ENCODE data around the gene ATP5MC3.

ATP5MC3 gene

GRCh38 chr2:175203621-175204496 lies 22.3 kb upstream of the ATP5MC3 start:
- H3K4me2 ChIP-seq = no peak overlapping the region

GRCh38 chr2:175195012-175195411 lies 13.5 kb upstream of the ATP5MC3 start:
- Histone ChIP-seq H3K4me1 (no peaks in the 10 kb centered on the region), H3K27me3 (no peaks in the 10 kb centered on the region), H3K4me2 (no peak overlapping the region), H3K4me3 (no peak overlapping the region), H3K27ac (no peak overlapping the region), H3K9me3 (replicated peaks in 1 of 11) (peaks cover 0 to 24% (median 9%) of the 10 kb centered on the region in 11 experiments; a peak in 15 of 22 replicates), H4K20me1 (no peaks in the 10 kb centered on the region), H3K36me3 (no peaks in the 10 kb centered on the region), H3K9ac (no peak overlapping the region)
- no peak for TF ChIP-seq Cebpa-rat (IDR thresholded peaks at IDR 0.05)

More at GRCh38 chr2:175203621-175204496, 22.3 kb upstream of the ATP5MC3 start:
- Histone ChIP-seq H3K4me1 (no peaks in the 10 kb centered on the region), H3K4me3 (no peak overlapping the region), H3K27me3 (no peaks in the 10 kb centered on the region), H3K36me3 (no peaks in the 10 kb centered on the region), H3K9ac (no peak overlapping the region), H4K20me1 (no peaks in the 10 kb centered on the region), H3K27ac (no peak overlapping the region), H3K9me3 (replicated peaks in 1 of 11) (0 out of 22 replicates have a peak, but pooled peaks cover 0 to 6% (median 0%) of the 10 kb centered on the region in 11 experiments)
- TF ChIP-seq Cebpa-rat (IDR thresholded peaks at IDR 0.05) = no peak

DNA sequence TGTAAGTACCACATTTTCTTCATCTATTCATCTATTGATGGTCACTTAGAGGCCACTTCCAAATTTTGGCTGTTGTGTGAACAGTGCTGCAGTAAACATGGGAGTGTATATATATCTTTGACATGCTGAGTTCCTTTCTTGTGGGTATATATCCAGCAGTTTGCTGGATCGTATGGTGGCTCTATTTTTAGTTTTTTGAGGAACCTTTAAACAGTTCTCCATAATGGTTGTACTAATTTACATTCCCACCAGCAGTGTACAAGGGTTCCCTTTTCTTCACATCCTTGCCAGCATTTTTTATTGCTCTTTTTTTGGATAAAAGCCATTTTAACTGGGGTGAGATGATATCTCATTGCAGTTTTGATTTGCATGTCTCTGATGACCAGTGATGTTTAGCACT lies 7.3 kb upstream of the ATP5MC3 start:
- Histone ChIP-seq H4K20me1 (no peaks in the 10 kb centered on the region), H3K27me3 (no peaks in the 10 kb centered on the region), H3K4me1 (peaks cover 0 to 14% (median 0%) of the 10 kb centered on the region in 10 experiments; a peak in 4 of 20 replicates), H3K9me3 (replicated peaks in 1 of 11) (peaks cover 0 to 20% (median 9%) of the 10 kb centered on the region in 11 experiments; a peak in 15 of 22 replicates), H3K36me3 (no peaks in the 10 kb centered on the region), H3K4me3 (no peak overlapping the region), H3K27ac (no peak overlapping the region), H3K9ac (no peak overlapping the region), H3K4me2 (peak overlapping the region in 3 of 11 experiments; percentile 30 to 67 (median 54); a peak in 5 of 22 replicates)
- TF ChIP-seq Cebpa-rat (IDR thresholded peaks at IDR 0.05) = no peak

DNA sequence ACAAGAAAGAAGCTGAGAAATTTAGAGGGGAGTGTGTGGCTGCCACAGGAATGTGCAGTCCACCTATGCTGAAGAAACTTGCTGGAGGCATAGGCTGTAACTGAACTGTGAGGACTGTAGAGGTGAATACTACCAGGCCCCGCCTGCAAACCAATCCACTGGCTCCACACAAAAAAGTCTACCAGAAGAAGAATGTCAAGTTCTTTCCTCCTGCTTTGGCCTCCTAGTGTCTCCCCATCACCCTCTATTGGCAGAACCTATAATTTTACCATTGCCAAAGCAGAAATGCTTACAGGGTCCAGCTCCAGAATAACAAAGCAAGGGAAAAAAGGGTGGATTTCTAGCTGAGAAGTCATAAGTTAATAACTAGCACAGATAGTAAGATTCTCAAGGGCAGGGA lies 5.9 kb upstream of the ATP5MC3 start:
- Histone ChIP-seq H3K4me3 (no peak overlapping the region), H3K9ac (no peak overlapping the region), H3K27ac (no peak overlapping the region)

GRCh38 chr2:175183674-175184073 lies 2.2 kb upstream of the ATP5MC3 start:
- H3K9ac ChIP-seq = no peak overlapping the region
- no peak overlapping the region for H3K27ac ChIP-seq
- H3K27me3 ChIP-seq = no peaks in the 10 kb centered on the region
- peaks cover 12 to 29% (median 18%) of the 10 kb centered on the region in 10 experiments for H3K4me1 ChIP-seq
- peaks cover 14 to 19% (median 17%) of the 10 kb centered on the region in 11 experiments for H3K36me3 ChIP-seq
- TF ChIP-seq Cebpa-rat (IDR thresholded peaks at IDR 0.05) = no peak
- no peak overlapping the region for H3K4me3 ChIP-seq
- no peak overlapping the region for H3K4me2 ChIP-seq
- no peaks in the 10 kb centered on the region; a peak in 2 of 22 replicates for H3K9me3 ChIP-seq (replicated peaks in 1 of 11)
- peaks cover 18 to 28% (median 26%) of the 10 kb centered on the region in 11 experiments; a peak in 21 of 22 replicates for H4K20me1 ChIP-seq

More for the DNA sequence above, 5.9 kb upstream of the ATP5MC3 start:
- H3K36me3 ChIP-seq = no peaks in the 10 kb centered on the region
- peaks cover 0 to 14% (median 0%) of the 10 kb centered on the region in 10 experiments; a peak in 4 of 20 replicates for H3K4me1 ChIP-seq
- TF ChIP-seq Cebpa-rat (IDR thresholded peaks at IDR 0.05) = no peak
- no peaks in the 10 kb centered on the region for H3K27me3 ChIP-seq
- peaks cover 0 to 12% (median 6%) of the 10 kb centered on the region in 11 experiments; a peak in 15 of 22 replicates for H3K9me3 ChIP-seq (replicated peaks in 1 of 11)
- H3K4me2 ChIP-seq = no peak overlapping the region
- no peaks in the 10 kb centered on the region for H4K20me1 ChIP-seq

DNA sequence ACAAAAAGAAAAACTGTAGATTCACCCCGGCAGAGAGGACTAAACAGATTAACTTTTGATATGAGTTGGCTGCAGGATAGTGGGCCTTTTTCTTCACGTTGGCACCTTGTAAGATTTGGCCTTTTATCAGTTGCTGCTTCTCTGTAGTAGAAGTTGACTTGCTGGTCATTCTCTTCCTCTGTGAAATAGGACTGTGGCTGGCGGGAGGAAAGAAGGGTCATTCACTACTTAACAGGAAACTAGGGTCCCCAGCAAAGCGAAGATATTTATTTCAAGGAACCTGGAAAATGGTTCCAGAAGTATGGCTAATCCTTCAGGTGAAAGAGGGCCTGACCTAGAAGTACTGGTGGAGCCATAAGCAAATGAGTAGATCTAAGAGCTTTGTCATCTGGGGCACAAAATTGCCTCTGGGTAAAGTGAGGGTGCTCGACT lies 383 bp upstream of the ATP5MC3 start:
- Histone ChIP-seq H4K20me1 (peaks cover 29 to 44% (median 41%) of the 10 kb centered on the region in 11 experiments; a peak in 21 of 22 replicates), H3K36me3 (peaks cover 32 to 37% (median 35%) of the 10 kb centered on the region in 11 experiments), H3K9ac (peak overlapping the region in 10 of 11 experiments; percentile 88 to 98 (median 92); a peak in 19 of 22 replicates), H3K27me3 (no peaks in the 10 kb centered on the region), H3K4me2 (peak overlapping the region; percentile 50 to 95 (median 80)), H3K9me3 (replicated peaks in 1 of 11) (no peaks in the 10 kb centered on the region; a peak in 2 of 22 replicates), H3K4me3 (peak overlapping the region; percentile 77 to 96 (median 86)), H3K27ac (peak overlapping the region; percentile 84 to 94 (median 90); a peak in 21 of 22 replicates), H3K4me1 (peaks cover 13 to 29% (median 18%) of the 10 kb centered on the region in 10 experiments)
- TF ChIP-seq Cebpa-rat (IDR thresholded peaks at IDR 0.05) = no peak

DNA sequence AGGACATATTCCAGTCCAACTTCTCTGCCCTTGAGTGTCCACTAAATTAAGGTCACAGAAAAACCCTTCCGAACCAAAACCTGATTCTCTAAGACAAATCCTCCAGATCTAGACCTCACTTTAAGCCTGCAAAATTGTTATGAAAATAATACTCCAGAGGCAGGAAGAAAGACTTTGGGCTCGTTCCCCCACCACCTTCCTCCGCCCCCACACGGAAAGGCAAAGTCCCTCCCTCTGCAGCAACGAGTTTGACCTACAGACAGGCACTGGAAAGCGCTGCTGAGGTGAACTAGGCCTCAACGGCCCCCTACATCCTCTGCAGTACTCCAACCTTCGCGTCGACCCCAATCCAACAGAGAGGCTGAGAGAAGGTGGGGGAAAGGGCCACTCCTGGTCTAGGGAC lies 808 bp downstream of the ATP5MC3 start:
- peak overlapping the region; percentile 77 to 96 (median 86) for H3K4me3 ChIP-seq
- H3K9me3 ChIP-seq (replicated peaks in 1 of 11) = no peaks in the 10 kb centered on the region; a peak in 2 of 22 replicates
- H3K4me2 ChIP-seq = peak overlapping the region; percentile 69 to 95 (median 80)
- H3K27ac ChIP-seq = peak overlapping the region; percentile 84 to 94 (median 90)
- peaks cover 35 to 56% (median 51%) of the 10 kb centered on the region in 11 experiments; a peak in 21 of 22 replicates for H4K20me1 ChIP-seq
- no peaks in the 10 kb centered on the region for H3K27me3 ChIP-seq
- peaks cover 13 to 29% (median 18%) of the 10 kb centered on the region in 10 experiments for H3K4me1 ChIP-seq
- TF ChIP-seq Cebpa-rat (IDR thresholded peaks at IDR 0.05) = no peak
- H3K36me3 ChIP-seq = peaks cover 42 to 49% (median 46%) of the 10 kb centered on the region in 11 experiments
- peak overlapping the region; percentile 88 to 98 (median 91) for H3K9ac ChIP-seq

GRCh38 chr2:175176624-175177023 lies 4.9 kb downstream of the ATP5MC3 start:
- H3K4me2 ChIP-seq = no peak overlapping the region
- H3K4me3 ChIP-seq = no peak overlapping the region
- peaks cover 71 to 89% (median 82%) of the 10 kb centered on the region in 11 experiments for H3K36me3 ChIP-seq
- H3K9ac ChIP-seq = no peak overlapping the region
- H3K4me1 ChIP-seq = peaks cover 10 to 27% (median 15%) of the 10 kb centered on the region in 10 experiments; a peak in 19 of 20 replicates
- H4K20me1 ChIP-seq = peaks cover 35 to 94% (median 64%) of the 10 kb centered on the region in 11 experiments; a peak in 21 of 22 replicates
- no peak for TF ChIP-seq Cebpa-rat (IDR thresholded peaks at IDR 0.05)
- H3K9me3 ChIP-seq (replicated peaks in 1 of 11) = no peaks in the 10 kb centered on the region
- no peak overlapping the region for H3K27ac ChIP-seq
- H3K27me3 ChIP-seq = no peaks in the 10 kb centered on the region

- H3K4me1 ChIP-seq = peaks cover 10 to 34% (median 15%) of the 10 kb centered on the region in 10 experiments; a peak in 18 of 20 replicates
- TF ChIP-seq Cebpa-rat (IDR thresholded peaks at IDR 0.05) = no peak
- H3K27me3 ChIP-seq = no peaks in the 10 kb centered on the region
- peaks cover 71 to 96% (median 85%) of the 10 kb centered on the region in 11 experiments for H3K36me3 ChIP-seq
- H3K4me2 ChIP-seq = no peak overlapping the region
- no peak overlapping the region for H3K9ac ChIP-seq
- H3K4me3 ChIP-seq = no peak overlapping the region
- H3K27ac ChIP-seq = no peak overlapping the region
- H4K20me1 ChIP-seq = peaks cover 35 to 96% (median 60%) of the 10 kb centered on the region in 11 experiments; a peak in 21 of 22 replicates
- no peaks in the 10 kb centered on the region for H3K9me3 ChIP-seq (replicated peaks in 1 of 11)
Measured at GRCh38 chr2:175175896-175176295, 5.6 kb downstream of the ATP5MC3 start.

All from BLaER1 treated with 17β-estradiol and CSF1 and Interleukin-3, amounts not matched to agents 10 nM and 100 nM (cell line).